ENCODE results near the gene RHD.
"Not testable (repeated sequence)": the region's sequence is repeated elsewhere in the genome, so short reads cannot be mapped to it uniquely, and the experiment has no call there.

DNA sequence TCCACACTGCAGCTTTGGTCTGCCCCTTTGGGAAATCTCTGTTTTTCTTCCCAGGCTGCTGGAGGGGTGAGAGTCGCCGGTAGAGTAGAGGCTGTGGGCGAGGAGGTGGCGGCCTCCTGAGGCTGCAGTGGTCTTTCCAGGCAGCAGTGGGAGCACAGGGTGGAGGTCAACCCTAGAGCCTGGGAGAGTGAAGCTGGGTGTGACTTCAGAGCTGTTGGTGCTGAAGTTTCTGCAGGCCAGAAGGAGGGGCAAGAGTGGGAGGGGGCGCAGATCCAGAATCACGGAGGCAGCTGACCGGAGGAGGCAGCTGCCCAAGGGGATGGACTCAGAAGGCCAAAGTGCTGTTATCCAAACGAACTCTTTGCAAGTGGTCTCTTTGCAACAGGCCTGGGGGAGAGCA is 6.5 kb downstream of the RHD start:
- not testable (repeated sequence) for TF ChIP-seq TAF1 (conservative IDR thresholded peaks at IDR 0.05)
- TF ChIP-seq, protein P1, sequence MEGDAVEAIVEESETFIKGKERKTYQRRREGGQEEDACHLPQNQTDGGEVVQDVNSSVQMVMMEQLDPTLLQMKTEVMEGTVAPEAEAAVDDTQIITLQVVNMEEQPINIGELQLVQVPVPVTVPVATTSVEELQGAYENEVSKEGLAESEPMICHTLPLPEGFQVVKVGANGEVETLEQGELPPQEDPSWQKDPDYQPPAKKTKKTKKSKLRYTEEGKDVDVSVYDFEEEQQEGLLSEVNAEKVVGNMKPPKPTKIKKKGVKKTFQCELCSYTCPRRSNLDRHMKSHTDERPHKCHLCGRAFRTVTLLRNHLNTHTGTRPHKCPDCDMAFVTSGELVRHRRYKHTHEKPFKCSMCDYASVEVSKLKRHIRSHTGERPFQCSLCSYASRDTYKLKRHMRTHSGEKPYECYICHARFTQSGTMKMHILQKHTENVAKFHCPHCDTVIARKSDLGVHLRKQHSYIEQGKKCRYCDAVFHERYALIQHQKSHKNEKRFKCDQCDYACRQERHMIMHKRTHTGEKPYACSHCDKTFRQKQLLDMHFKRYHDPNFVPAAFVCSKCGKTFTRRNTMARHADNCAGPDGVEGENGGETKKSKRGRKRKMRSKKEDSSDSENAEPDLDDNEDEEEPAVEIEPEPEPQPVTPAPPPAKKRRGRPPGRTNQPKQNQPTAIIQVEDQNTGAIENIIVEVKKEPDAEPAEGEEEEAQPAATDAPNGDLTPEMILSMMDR (IDR thresholded peaks at IDR 0.05; ENCODE audit: low read depth, low read length, missing input control) = not testable (repeated sequence)
